Measurements from ENCODE around the gene UHRF1.
"Not testable (repeated sequence)": the region's sequence is repeated elsewhere in the genome, so short reads cannot be mapped to it uniquely, and the experiment has no call there.

The UHRF1 gene

DNA sequence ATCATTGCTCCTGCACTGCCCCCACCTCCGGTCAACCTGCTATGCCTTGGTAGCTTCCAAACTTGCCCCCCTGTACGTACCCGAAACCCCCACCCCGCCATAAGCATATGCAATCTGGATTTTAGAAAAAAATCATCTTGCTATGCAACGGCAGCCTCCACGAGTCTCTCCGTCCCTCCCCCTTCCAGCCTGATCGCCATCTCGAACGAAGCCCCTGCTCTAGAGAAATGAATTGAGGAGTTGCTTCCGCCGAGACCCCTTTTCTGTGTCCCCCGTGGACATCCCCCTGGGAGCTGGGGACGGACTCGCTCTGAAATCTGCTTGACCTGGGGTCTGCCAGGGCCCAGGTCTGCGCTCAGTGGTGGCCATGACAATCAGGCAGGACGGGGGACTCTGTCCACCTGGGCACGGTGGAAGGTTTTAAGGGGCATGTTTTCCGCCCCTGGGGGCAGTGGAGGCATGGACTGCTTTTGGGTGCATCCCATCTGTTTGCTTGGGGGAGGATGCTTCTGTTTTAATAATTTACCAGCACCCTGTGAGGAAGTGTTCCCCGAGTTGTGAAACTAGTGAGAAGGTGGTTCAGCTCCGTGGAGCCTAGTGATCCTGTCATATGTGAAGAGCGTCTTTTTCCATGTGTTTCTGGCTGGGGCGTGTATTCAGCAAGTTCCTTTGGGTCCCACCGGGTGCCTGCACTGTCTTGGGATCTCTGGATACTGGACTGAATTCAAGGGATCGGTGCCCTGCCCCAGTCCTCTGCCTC lies 60.7 kb downstream of the UHRF1 start:
- DNase-seq (ENCODE audit: low read depth, low spot score), result no peak
- H3K36me3 ChIP-seq (ENCODE audit: insufficient read depth, low read length), result 0 out of 2 replicates have a peak, but pooled peaks cover 2% of the 10 kb centered on the region
- H3K9ac ChIP-seq (ENCODE audit: insufficient read length), result peak overlapping the region; percentile 78
- TF ChIP-seq EZH2 (IDR thresholded peaks at IDR 0.05) (no peak), POLR2AphosphoS5 (IDR thresholded peaks at IDR 0.05; ENCODE audit: borderline replicate concordance, low read depth, low read length) (no peak)
- H3K4me3 ChIP-seq, result peak overlapping the region; percentile 76
- no peak overlapping the region for H3K27ac ChIP-seq
- no peaks in the 10 kb centered on the region for H3K9me3 ChIP-seq (ENCODE audit: low read depth, low read length)

DNA sequence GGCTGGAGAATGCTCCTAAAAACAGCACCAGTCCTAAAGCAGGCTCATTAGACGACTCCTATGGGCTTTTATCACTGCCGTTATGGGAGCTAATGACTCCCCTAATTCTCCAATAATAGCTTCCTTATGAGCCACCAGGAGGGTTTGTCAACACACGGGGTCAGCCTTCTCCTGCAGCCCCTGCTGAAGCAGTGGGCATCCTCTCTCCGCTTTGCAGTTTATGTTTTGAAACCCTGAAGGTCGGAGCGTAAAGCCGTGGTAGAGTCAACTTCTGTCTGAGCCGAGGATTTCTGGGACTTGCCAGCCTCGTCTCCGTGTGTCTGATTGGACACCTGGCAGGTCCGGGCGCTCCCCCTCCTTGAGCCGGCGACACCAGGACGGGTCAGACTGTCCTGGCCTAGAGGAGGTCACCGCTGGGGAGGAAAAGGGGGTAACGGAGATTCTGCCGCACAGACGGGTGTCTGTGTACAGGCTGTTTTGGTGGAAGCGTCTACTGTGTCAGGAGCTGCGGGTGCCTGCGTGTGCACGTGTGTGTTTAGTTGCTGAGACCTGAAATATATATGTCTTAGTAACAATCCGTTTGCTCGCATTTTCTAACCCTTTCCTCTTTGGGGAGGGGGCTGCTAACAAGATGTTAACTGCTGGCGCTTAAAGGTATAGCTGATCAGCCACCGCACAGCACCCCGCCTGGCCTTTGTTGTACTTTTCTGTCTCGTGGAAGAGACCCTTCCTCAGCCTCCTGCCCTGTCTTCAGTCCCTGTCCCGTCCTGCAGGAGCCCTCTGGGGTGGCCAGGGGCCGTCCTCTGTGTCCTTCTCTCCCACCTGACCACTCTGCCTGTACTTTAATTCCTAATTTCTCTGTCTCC lies 61.5 kb downstream of the UHRF1 start:
- Histone ChIP-seq H3K4me3 (peak overlapping the region; percentile 76), H3K9ac (ENCODE audit: insufficient read length) (peak overlapping the region; percentile 4), H3K36me3 (ENCODE audit: insufficient read depth, low read length) (no peaks in the 10 kb centered on the region), H3K9me3 (ENCODE audit: low read depth, low read length) (no peaks in the 10 kb centered on the region), H3K27ac (no peak overlapping the region)
- DNase-seq (ENCODE audit: low read depth, low spot score), result no peak
- no peak for TF ChIP-seq FOXP2 (optimal IDR thresholded peaks at IDR 0.05; ENCODE audit: control extremely low read depth, extremely low read length, insufficient read depth)
- no peak for TF ChIP-seq EZH2 (IDR thresholded peaks at IDR 0.05)
- no peak for TF ChIP-seq POLR2AphosphoS5 (IDR thresholded peaks at IDR 0.05; ENCODE audit: borderline replicate concordance, low read depth, low read length)

- DNase-seq (ENCODE audit: low read depth, low spot score), result no peak
- Histone ChIP-seq H3K27ac (no peak overlapping the region), H3K4me3 (no peak overlapping the region), H3K36me3 (ENCODE audit: insufficient read depth, low read length) (no peaks in the 10 kb centered on the region), H3K9ac (ENCODE audit: insufficient read length) (no peak overlapping the region), H3K9me3 (ENCODE audit: low read depth, low read length) (no peaks in the 10 kb centered on the region)
- TF ChIP-seq EZH2 (IDR thresholded peaks at IDR 0.05) (no peak), POLR2AphosphoS5 (IDR thresholded peaks at IDR 0.05; ENCODE audit: borderline replicate concordance, low read depth, low read length) (no peak)
Measured at GRCh38 chr19:4971424-4971793, 62.1 kb downstream of the UHRF1 start.

DNA sequence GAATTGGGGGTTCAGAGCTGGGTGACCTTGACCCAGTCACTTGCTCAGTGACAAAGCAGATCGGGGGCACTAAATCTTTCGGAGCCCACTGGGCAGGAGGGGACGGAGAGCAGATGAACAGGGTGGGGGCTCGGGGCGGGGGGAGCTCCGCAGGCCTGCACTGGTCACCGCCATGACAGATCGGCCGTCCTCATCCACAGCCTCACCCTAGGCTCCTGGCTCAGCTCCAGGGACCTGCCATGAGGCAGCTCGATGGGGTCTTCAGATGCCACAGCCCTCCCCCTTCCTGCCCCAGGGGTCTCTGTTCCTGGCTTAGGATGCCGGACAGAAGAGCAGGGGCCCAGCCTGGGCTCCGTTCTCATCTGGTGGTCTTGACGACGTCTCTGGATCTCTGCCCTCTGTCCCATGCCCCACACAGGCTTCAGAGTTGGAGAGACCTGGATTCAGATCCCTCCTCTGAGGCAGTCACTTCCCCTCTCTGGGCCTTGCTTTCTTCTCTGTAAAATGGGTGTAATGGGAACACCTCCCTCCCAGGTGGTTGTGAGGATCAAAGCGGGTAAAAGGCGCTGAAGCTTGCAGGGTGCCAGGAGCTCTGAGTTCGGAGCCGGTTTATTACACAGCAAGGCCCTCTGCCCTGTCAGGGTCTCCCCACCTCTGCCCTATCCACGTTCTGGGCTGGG lies 62.7 kb downstream of the UHRF1 start:
- no peaks in the 10 kb centered on the region for H3K9me3 ChIP-seq (ENCODE audit: low read depth, low read length)
- no peak for DNase-seq (ENCODE audit: low read depth, low spot score)
- TF ChIP-seq POLR2AphosphoS5 (IDR thresholded peaks at IDR 0.05; ENCODE audit: borderline replicate concordance, low read depth, low read length) (no peak), EZH2 (IDR thresholded peaks at IDR 0.05) (no peak), FOXP2 (optimal IDR thresholded peaks at IDR 0.05; ENCODE audit: control extremely low read depth, extremely low read length, insufficient read depth) (no peak)
- H3K9ac ChIP-seq (ENCODE audit: insufficient read length), result no peak overlapping the region
- H3K4me3 ChIP-seq, result no peak overlapping the region
- H3K27ac ChIP-seq, result no peak overlapping the region
- no peaks in the 10 kb centered on the region for H3K36me3 ChIP-seq (ENCODE audit: insufficient read depth, low read length)

GRCh38 chr19:4972509-4973230 lies 63.4 kb downstream of the UHRF1 start:
- H3K27ac ChIP-seq, result no peak overlapping the region
- no peaks in the 10 kb centered on the region for H3K9me3 ChIP-seq (ENCODE audit: low read depth, low read length)
- no peaks in the 10 kb centered on the region for H3K36me3 ChIP-seq (ENCODE audit: insufficient read depth, low read length)
- no peak for DNase-seq (ENCODE audit: low read depth, low spot score)
- H3K4me3 ChIP-seq, result no peak overlapping the region
- H3K9ac ChIP-seq (ENCODE audit: insufficient read length), result no peak overlapping the region
- TF ChIP-seq POLR2AphosphoS5 (IDR thresholded peaks at IDR 0.05; ENCODE audit: borderline replicate concordance, low read depth, low read length), result no peak
- TF ChIP-seq FOXP2 (optimal IDR thresholded peaks at IDR 0.05; ENCODE audit: control extremely low read depth, extremely low read length, insufficient read depth), result no peak
- TF ChIP-seq EZH2 (IDR thresholded peaks at IDR 0.05), result no peak

DNA sequence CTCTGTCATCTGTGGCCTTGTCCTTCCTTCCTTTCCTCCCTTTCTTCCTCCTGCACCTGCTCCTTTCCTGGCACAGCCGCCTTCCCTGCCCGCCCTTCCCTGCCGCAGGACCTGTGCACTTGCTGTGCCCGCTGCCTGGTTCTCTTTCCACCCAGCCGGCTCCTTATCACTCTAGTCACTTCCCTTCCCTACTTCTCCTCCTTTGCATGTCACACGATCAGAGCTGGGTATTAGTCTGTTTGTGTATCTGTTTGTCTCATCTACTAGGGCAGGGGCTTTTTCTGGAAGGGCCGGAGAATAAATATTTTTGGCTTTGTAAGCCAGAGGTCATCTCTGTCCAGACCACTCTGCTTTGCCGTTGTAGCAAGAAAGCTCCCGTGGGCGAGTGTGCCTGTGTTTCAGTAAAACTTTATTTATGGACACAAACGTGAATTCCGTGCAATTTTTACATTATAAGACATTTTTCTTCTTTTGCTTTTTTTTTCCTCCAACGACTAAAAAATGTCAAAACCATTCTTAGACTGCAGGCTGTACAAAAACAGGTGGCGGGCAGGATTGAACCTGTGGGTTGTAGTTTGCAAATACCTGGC lies 65.7 kb downstream of the UHRF1 start:
- DNase-seq (ENCODE audit: low read depth, low spot score), result no peak
- Histone ChIP-seq H3K9me3 (ENCODE audit: low read depth, low read length) (no peaks in the 10 kb centered on the region), H3K9ac (ENCODE audit: insufficient read length) (no peak overlapping the region), H3K36me3 (ENCODE audit: insufficient read depth, low read length) (no peaks in the 10 kb centered on the region), H3K27ac (no peak overlapping the region), H3K4me3 (no peak overlapping the region)
- TF ChIP-seq EZH2 (IDR thresholded peaks at IDR 0.05) (no peak), FOXP2 (optimal IDR thresholded peaks at IDR 0.05; ENCODE audit: control extremely low read depth, extremely low read length, insufficient read depth) (no peak), POLR2AphosphoS5 (IDR thresholded peaks at IDR 0.05; ENCODE audit: borderline replicate concordance, low read depth, low read length) (no peak)

DNA sequence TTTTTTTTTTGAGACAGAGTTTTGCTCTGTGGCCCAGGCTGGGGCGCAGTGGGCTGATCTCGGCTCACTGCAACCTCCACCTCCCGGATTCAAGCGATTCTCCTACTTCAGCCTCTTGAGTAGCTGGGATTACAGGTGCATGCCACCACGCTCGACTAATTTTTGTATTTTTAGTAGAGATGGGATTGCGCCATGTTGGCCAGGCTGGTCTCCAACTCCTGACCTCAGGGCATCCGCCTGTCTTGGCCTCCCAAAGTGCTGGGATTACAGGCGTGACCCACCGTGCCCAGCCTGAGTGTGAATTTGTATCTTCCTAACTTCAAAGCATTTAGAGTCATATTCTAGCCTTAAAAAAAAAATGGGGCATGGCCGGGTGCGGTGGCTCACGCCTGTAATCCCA lies 66.3 kb downstream of the UHRF1 start:
- not testable (repeated sequence) for DNase-seq (ENCODE audit: low read depth, low spot score); H3K27ac ChIP-seq; H3K9me3 ChIP-seq (ENCODE audit: low read depth, low read length); H3K4me3 ChIP-seq; H3K36me3 ChIP-seq (ENCODE audit: insufficient read depth, low read length); H3K9ac ChIP-seq (ENCODE audit: insufficient read length)
